Spleen (tissue), 11 donors: Measurements from ENCODE around the gene KIF7. TPM values are rescaled to one million over a fixed set of nuclear protein-coding genes. Genes with fewer than 3 reads are reported as not detected.

Experiments used
- DNase-seq: peaks from one replicate; pipeline ENCODE4 v3.0.0-alpha.2; 2020
- H3K27ac ChIP-seq, 8 donors: fragments of 200-600 bp; sonication (generic) in 7 of 8; 1 replicate in 4 of 8; 2 replicates in 4 of 8; pipeline versions ENCODE4 v1.5.0 to v1.8.0; 2016 to 2021; ENCODE audit warnings: inconsistent platforms in 4 of 8, mild to moderate bottlenecking in 4 of 8, moderate library complexity in 1 of 8
- H3K27me3 ChIP-seq, 7 donors: fragments of 200-600 bp; sonication (generic) in 6 of 7; replicated peaks in 1 of 7; 1 replicate in 4 of 7; 2 replicates in 3 of 7; pipeline versions ENCODE4 v1.5.0 to v1.8.0; 2016 to 2021; ENCODE audit warnings: inconsistent platforms in 3 of 7, mild to moderate bottlenecking in 1 of 7
- H3K36me3 ChIP-seq, 6 donors: fragments of 200-600 bp; sonication (generic) in 5 of 6; 1 replicate in 4 of 6; 2 replicates in 2 of 6; pipeline versions ENCODE4 v1.5.0 to v1.8.0; 2016 to 2021; ENCODE audit warnings: inconsistent platforms in 2 of 6
- H3K4me1 ChIP-seq, 6 donors: fragments of 200-600 bp; sonication (generic) in 5 of 6; 1 replicate in 3 of 6; 2 replicates in 3 of 6; pipeline versions ENCODE4 v1.5.0 to v1.8.0; 2016 to 2021; ENCODE audit warnings: inconsistent platforms in 3 of 6
- H3K4me3 ChIP-seq, 8 donors: fragments of 200-600 bp; sonication (generic) in 7 of 8; 1 replicate in 4 of 8; 2 replicates in 4 of 8; pipeline versions ENCODE4 v1.5.0 to v1.8.0; 2016 to 2021; ENCODE audit warnings: inconsistent platforms in 4 of 8, mild to moderate bottlenecking in 4 of 8, moderate library complexity in 2 of 8
- H3K9me3 ChIP-seq, 8 donors: fragments of 200-600 bp; sonication (generic) in 7 of 8; 1 replicate in 4 of 8; 2 replicates in 4 of 8; pipeline versions ENCODE4 v1.5.0 to v1.8.0; 2016 to 2021; ENCODE audit warnings: inconsistent platforms in 4 of 8
- CTCF ChIP-seq, 11 experiments: fragments of 200-600 bp in 7 of 11; fragments of 450-650 bp in 4 of 11; sonication (generic) in 4 of 11; IDR thresholded peaks in 8 of 11; conservative IDR thresholded peaks in 3 of 11; 1 replicate in 7 of 11; 2 replicates in 4 of 11; pipeline versions ENCODE4 v1.4.0 to v1.8.0; 2016 to 2021; ENCODE audit warnings: antibody characterized with exemption in 11 of 11, inconsistent platforms in 4 of 11, mild to moderate bottlenecking in 1 of 11
- POLR2A ChIP-seq, 3 donors: fragments of 450-650 bp; IDR thresholded peaks; one replicate each; pipeline ENCODE4 v1.5.1; 2017; ENCODE audit warnings: antibody characterized with exemption in 3 of 3, mild to moderate bottlenecking in 1 of 3
- POLR2AphosphoS5 ChIP-seq, 3 donors: sonication (generic); formaldehyde crosslinking; IDR thresholded peaks; one replicate each; pipeline ENCODE4 v1.5.1; 2017; ENCODE audit warnings: antibody characterized with exemption in 3 of 3
- WGBS, 5 donors: extraction: QIAGEN DNeasy Blood & Tissue Kit in 3 of 5; methylation state at CpG; one replicate each; pipeline versions ENCODE4 v1.1.5 to v1.1.7; 2013 to 2018; 5-methylcytosine and 5-hydroxymethylcytosine counted together
- intact Hi-C: fragments of 100-400 bp; cut with DNase I; formaldehyde crosslinking; loops from one replicate; pipeline ENCODE4 v1.15.0; 2023; ENCODE audit warnings: low total_unique reads
- polyA plus RNA-seq, 3 donors: library from polyadenylated mRNA; stranded (reverse); fragments of 200-250 nt; gene quantifications; one replicate each; pipeline ENCODE4 v1.2.1, GENCODE V29; 2013
- total RNA-seq, 7 donors: library from RNA; depleted of rRNA in 3 of 7; stranded (reverse); fragments of >200 nt in 3 of 7; fragmentation: NEBNext Ultra II Directional in 4 of 7; extraction: Animal tissue kit (Norgen Biotek cat#: 25700) in 4 of 7; gene quantifications; one replicate each; pipeline versions ENCODE4 v1.1.0 to v1.2.1, GENCODE V29; 2016 to 2021
- donor health status: healthy with polysubstance abuse.
- donor health status: DM: no; HTN: no; CAD: no; lungs with moderate emphysema.
- donor health status: DM: no; HTN: no; CAD: no.
- donor health status: Bipolar disorder and iron deficiency.
- donor health status: healthy.
- donor health status: DM: no; HTN: no; CAD: no.
- donor health status: DM: yes; HTN: yes; CAD: no.

KIF7 gene
- total and polyA plus RNA-seq, 10 donors = 1.1 to 3.9 (median 2.3) TPM

DNA sequence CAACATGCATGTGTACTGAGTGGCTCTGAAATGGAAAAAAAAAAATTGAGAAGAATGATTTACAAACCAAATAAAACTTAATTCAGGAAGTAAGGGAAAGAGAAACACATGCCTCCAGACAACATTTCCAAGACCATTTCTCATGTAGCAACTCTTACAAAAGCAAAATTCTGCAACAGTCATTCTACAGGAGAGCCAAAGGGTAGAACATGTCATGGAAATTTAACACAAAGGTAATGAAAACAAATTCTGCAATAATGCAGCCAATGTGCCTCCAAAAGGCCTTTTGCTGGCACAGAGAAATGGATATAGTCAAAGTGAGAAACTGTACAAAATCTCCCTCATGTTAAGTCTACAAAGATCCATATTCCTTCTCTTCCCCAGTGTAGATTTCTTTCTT is 31.3 kb upstream of the KIF7 start:
- no peak overlapping the region for H3K27ac ChIP-seq
- H3K27me3 ChIP-seq = no peaks in the 10 kb centered on the region
- H3K4me3 ChIP-seq = no peak overlapping the region
- no peaks in the 10 kb centered on the region for H3K9me3 ChIP-seq
- DNase-seq = no peak
- H3K36me3 ChIP-seq = peaks cover 0 to 40% (median 5%) of the 10 kb centered on the region in 6 donors
- H3K4me1 ChIP-seq = peaks cover 0 to 19% (median 14%) of the 10 kb centered on the region in 6 donors
- TF ChIP-seq POLR2A (IDR thresholded peaks at IDR 0.05) = no peak
- intact Hi-C loops = no loop called here

GRCh38 chr15:89685995-89686394 is 30.7 kb upstream of the KIF7 start:
- intact Hi-C loops = no loop called here
- Histone ChIP-seq H3K27ac (no peak overlapping the region), H3K9me3 (no peaks in the 10 kb centered on the region), H3K27me3 (no peaks in the 10 kb centered on the region), H3K4me3 (no peak overlapping the region), H3K4me1 (peaks cover 0 to 17% (median 11%) of the 10 kb centered on the region in 6 donors), H3K36me3 (peaks cover 0 to 40% (median 5%) of the 10 kb centered on the region in 6 donors)
- no peak for DNase-seq
- TF ChIP-seq CTCF (IDR thresholded peaks at IDR 0.05 in 8 of 11, conservative IDR thresholded peaks at IDR 0.05 in 3 of 11) (no peak), POLR2AphosphoS5 (IDR thresholded peaks at IDR 0.05) (no peak), POLR2A (IDR thresholded peaks at IDR 0.05) (no peak)
- WGBS, 5 donors = 74 to 93% (median 87%) methylated on average over 2 of the region's 2 CpGs

- H3K36me3 ChIP-seq = peaks cover 0 to 39% (median 5%) of the 10 kb centered on the region in 6 donors
- H3K27ac ChIP-seq = no peak overlapping the region
- H3K4me3 ChIP-seq = no peak overlapping the region
- H3K9me3 ChIP-seq = no peaks in the 10 kb centered on the region
- H3K27me3 ChIP-seq = no peaks in the 10 kb centered on the region
- 84 to 91% (median 88%) methylated on average over 2 of the region's 2 CpGs for WGBS, 5 donors
- intact Hi-C loops = no loop called here
- TF ChIP-seq CTCF (IDR thresholded peaks at IDR 0.05 in 8 of 11, conservative IDR thresholded peaks at IDR 0.05 in 3 of 11) (no peak), POLR2A (IDR thresholded peaks at IDR 0.05) (no peak), POLR2AphosphoS5 (IDR thresholded peaks at IDR 0.05) (no peak)
- DNase-seq = no peak
- no peaks in the 10 kb centered on the region for H3K4me1 ChIP-seq
Observed at GRCh38 chr15:89681146-89681545, 25.9 kb upstream of the KIF7 start.

DNA sequence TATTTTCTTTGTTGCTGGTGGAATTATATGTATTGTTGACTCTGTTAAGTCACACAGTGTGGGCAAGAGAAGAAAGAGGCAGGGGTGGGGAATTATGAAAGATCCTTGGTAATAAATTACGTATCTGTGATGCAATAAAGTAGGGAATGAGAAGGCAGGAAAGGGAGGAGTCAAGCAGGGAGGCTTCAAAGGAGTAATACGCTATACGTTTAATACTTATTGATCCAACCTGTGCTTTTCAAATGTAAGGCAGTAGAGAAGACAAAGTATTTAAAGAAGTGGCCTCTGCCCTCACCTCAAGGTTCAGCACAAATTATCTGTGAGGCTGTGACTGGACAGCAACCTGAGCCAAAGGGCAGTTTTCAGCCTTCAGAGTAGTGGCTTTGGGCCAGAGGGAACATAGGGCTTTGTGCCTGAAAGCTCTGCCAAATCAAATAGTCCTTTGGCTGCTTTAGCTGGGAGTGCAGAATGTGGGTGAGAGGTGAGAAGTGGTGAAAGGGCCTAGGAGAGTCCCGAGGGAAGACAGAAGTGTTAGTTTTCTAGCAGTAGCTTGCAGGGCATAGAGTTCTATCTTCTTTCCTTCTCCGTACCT is 25.1 kb upstream of the KIF7 start:
- intact Hi-C loops = no loop called here
- 64 to 93% (median 77%) methylated on average over 5 of the region's 5 CpGs for WGBS, 5 donors
- H3K9me3 ChIP-seq = no peaks in the 10 kb centered on the region
- no peaks in the 10 kb centered on the region for H3K4me1 ChIP-seq
- DNase-seq = no peak
- no peak for TF ChIP-seq CTCF (IDR thresholded peaks at IDR 0.05 in 8 of 11, conservative IDR thresholded peaks at IDR 0.05 in 3 of 11)
- no peak for TF ChIP-seq POLR2AphosphoS5 (IDR thresholded peaks at IDR 0.05)
- no peak for TF ChIP-seq POLR2A (IDR thresholded peaks at IDR 0.05)
- H3K27ac ChIP-seq = peak overlapping the region in 1 of 8 donors; percentile 11
- H3K4me3 ChIP-seq = no peak overlapping the region
- peaks cover 0 to 31% (median 5%) of the 10 kb centered on the region in 6 donors for H3K36me3 ChIP-seq
- H3K27me3 ChIP-seq = no peaks in the 10 kb centered on the region
